ENCODE results near the gene CRYBA2. TPM values are rescaled to one million over a fixed set of nuclear protein-coding genes. Genes with fewer than 3 reads are reported as not detected.

Gene CRYBA2
- total and polyA plus RNA-seq, 2 donors (not counting 3 experiments of a cell fraction or from before 2014, with no cell fraction given): not detected

DNA sequence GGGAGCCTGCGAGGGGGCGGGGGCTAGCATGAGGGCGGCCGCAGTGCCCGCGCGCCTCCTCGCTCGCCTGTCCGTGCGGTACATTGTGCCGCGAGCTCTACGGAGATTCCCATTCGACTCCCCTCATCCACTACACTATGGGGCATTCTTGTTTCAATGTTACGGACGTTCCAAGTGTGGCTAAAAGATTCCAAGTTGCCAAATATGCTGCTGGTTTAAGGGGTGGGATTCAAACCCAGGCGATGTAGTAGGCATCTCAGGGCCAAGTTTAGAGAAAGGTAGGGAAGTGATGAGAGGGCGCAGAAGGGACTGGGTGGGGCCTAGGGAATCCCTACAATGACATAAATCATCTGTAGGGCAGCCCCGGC, 10.0 kb upstream of the CRYBA2 start:
- dilution Hi-C loops (cut with MboI; ENCODE audit: extremely low pct_ligation_motif_present, low sequenced_read_pairs) (no loop called here), intact Hi-C loops (cut with micrococcal nuclease) (no loop called here)
- CTCF ChIA-PET: interaction anchor here (0.7 to 8.0 kb wide), 7 partner anchors 8 to 152 kb away, joined by 3 to 56 read pairs (median 3); no protein-coding TSS in a partner anchor
- no peak overlapping the region for H3K27ac ChIP-seq (ENCODE audit: insufficient read depth, low read depth, low read length)
- POLR2A ChIA-PET: no interaction called here
- no peaks in the 10 kb centered on the region for H3K9me3 ChIP-seq (replicated peaks; ENCODE audit: control insufficient read depth, insufficient read depth, low read length)
- no peaks in the 10 kb centered on the region for H3K79me2 ChIP-seq (ENCODE audit: control insufficient read depth, insufficient read depth, low read length)
- no peak overlapping the region for H3K4me2 ChIP-seq (ENCODE audit: insufficient read depth, low read length)
- peak; percentile 14 for DNase-seq (ENCODE audit: low read depth, low spot score)
- no peaks in the 10 kb centered on the region for H4K20me1 ChIP-seq (replicated peaks; ENCODE audit: control insufficient read depth, extremely low read depth, insufficient read depth, low read length)
- no peak for FAIRE-seq
- H3K4me3 ChIP-seq (replicated peaks in 1 of 3; ENCODE audit: insufficient read depth in 1 of 3, low read depth in 1 of 3, low read length in 3 of 3): no peak overlapping the region
- no peaks in the 10 kb centered on the region for H3K36me3 ChIP-seq (ENCODE audit: control insufficient read depth in 2 of 2, extremely low read depth in 1 of 2, insufficient read depth in 2 of 2, low read length in 2 of 2)
- TF ChIP-seq POLR2A (IDR thresholded peaks at IDR 0.05; ENCODE audit: low read depth, low read length) (no peak), FOS (IDR thresholded peaks at IDR 0.05; ENCODE audit: borderline replicate concordance, insufficient read depth, low read length) (no peak), CTCF (IDR thresholded peaks at IDR 0.05; ENCODE audit: extremely low read depth in 1 of 2, insufficient read depth in 1 of 2, low read depth in 1 of 2, low read length in 2 of 2) (no peak), GATA2 (IDR thresholded peaks at IDR 0.05; ENCODE audit: insufficient read depth, insufficient read length, low read depth, low read length) (no peak), EZH2 (IDR thresholded peaks at IDR 0.05; ENCODE audit: borderline replicate concordance, low read depth, low read length, severe bottlenecking) (peak; percentile 22)
- TF ChIP-seq, protein P1, sequence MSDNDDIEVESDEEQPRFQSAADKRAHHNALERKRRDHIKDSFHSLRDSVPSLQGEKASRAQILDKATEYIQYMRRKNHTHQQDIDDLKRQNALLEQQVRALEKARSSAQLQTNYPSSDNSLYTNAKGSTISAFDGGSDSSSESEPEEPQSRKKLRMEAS (IDR thresholded peaks at IDR 0.05; ENCODE audit: insufficient read depth, insufficient read length): no peak
- H3K27me3 ChIP-seq (ENCODE audit: control insufficient read depth in 2 of 2, insufficient read depth in 2 of 2, low read length in 2 of 2): peaks cover 51 to 56% of the 10 kb centered on the region in 2 experiments
- H3K9me1 ChIP-seq (replicated peaks; ENCODE audit: control insufficient read depth, extremely low read depth, insufficient read depth, low read length): no peaks in the 10 kb centered on the region
- H3K9ac ChIP-seq (replicated peaks; ENCODE audit: extremely low read depth, insufficient read depth, low read length): no peak overlapping the region
- BruUV-seq (replicated peaks): no TSS peak
- H2AFZ ChIP-seq (ENCODE audit: low read depth, low read length): no peak overlapping the region
- no peaks in the 10 kb centered on the region for H3K4me1 ChIP-seq (ENCODE audit: control insufficient read depth, extremely low read depth, insufficient read depth, low read length)
